Activated CD8-positive, alpha-beta T cell treated with anti-CD3 and anti-CD28 coated beads, Interleukin-2, amount 10 ng/mL, durations not matched to agents 7 days and 5 days (primary cell): Measurements from ENCODE around the gene PPFIBP2. TPM values are rescaled to one million over a fixed set of nuclear protein-coding genes. Genes with fewer than 3 reads are reported as not detected.

Source experiments
- ATAC-seq: fragments of 150-1000 bp; cut with Tn5 transposase; one replicate; pipeline ENCODE4 v1.10.0; 2021; ENCODE audit warnings: moderate library complexity
- CTCF ChIA-PET: fragments of 350-600 bp; sonication (Branson Sonifier 250); formaldehyde crosslinking; loops from one replicate; lab custom pipeline; 2021; ENCODE audit warnings: antibody characterized with exemption; lab: Charles Lee
- POLR2A ChIA-PET: fragments of 350-600 bp; sonication (Branson Sonifier 250); formaldehyde crosslinking; loops from one replicate; lab custom pipeline; 2021; ENCODE audit warnings: antibody characterized with exemption; lab: Charles Lee
- DNase-seq: peaks from one replicate; pipeline ENCODE4 v3.0.0-alpha.2; 2020
- H3K27ac Mint-ChIP-seq: one replicate; pipeline ENCODE4 v1.8.0; 2021; ENCODE audit warnings: mild to moderate bottlenecking, mixed read lengths
- H3K27me3 Mint-ChIP-seq: one replicate; pipeline ENCODE4 v1.8.0; 2021; ENCODE audit warnings: low read depth, mixed read lengths
- H3K36me3 Mint-ChIP-seq: one replicate; pipeline ENCODE4 v1.8.0; 2021; ENCODE audit warnings: low read depth, mixed read lengths
- H3K4me1 Mint-ChIP-seq: one replicate; pipeline ENCODE4 v1.8.0; 2021; ENCODE audit warnings: low read depth, mixed read lengths
- H3K4me3 Mint-ChIP-seq: one replicate; pipeline ENCODE4 v1.8.0; 2021; ENCODE audit warnings: mild to moderate bottlenecking, mixed read lengths
- H3K9me3 Mint-ChIP-seq: one replicate; pipeline ENCODE4 v1.8.0; 2022; ENCODE audit warnings: mixed read lengths; ENCODE audit not compliant: insufficient read depth
- total RNA-seq, 2 experiments: library from RNA; stranded (reverse); gene quantifications; one replicate each; pipeline ENCODE4 v1.2.3, GENCODE V29; 2021

PPFIBP2 gene
- total RNA-seq, 2 experiments from 2014 or later = 11.2 to 12.1 TPM

DNA sequence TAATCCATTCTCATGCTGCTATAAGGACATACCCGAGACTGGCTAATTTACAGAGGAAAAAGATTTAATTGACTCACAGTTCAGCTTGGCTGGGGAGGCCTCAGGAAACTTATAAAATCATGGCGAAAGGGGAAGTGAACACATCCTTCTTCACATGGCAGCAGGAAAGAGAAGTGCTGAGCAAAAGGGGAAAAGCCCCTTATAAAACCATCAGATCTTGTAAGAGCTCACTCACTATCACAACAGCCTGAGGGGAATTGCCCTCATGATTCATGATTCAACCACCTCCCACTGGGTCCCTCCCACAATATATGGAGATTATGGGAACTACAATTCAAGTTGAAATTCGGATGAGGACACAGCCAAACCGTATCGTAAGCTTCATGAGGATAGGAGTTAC lies 163.3 kb downstream of the PPFIBP2 start:
- Mint-ChIP-seq H3K27me3 (peaks cover 50% of the 10 kb centered on the region), H3K4me1 (peaks cover 5% of the 10 kb centered on the region), H3K36me3 (no peaks in the 10 kb centered on the region), H3K9me3 (no peaks in the 10 kb centered on the region), H3K4me3 (no peak overlapping the region), H3K27ac (no peak overlapping the region)
- ChIA-PET POLR2A (interaction anchor here (0.7 kb wide), 1 partner anchor 19 kb away, joined by 3 read pairs; no protein-coding TSS in a partner anchor), CTCF (interaction anchor here (1.0 to 1.5 kb wide), 3 partner anchors 11 to 164 kb away, joined by 3 to 4 read pairs (median 3); partner anchors contain the start of gene PPFIBP2)
- ATAC-seq = no peak
- no peak for DNase-seq

DNA sequence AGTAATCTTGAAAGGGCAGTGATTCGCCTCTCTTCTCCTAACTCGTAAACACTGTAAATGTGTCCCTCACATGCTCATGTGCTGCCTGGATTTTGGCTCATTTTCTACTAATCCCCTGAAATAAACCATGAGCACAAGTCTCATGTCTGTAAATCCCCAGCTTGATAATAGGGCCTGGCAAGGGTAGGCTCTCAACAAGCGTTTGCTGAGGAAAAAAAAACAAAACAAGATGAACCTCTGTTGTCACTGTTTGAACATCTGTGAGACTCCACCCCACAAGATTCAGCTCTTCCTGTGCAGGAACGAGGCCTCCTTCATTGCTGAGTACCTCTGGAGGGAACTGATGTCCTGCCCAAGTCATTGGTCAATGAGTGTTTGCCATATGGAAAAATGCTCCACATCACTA lies 164.0 kb downstream of the PPFIBP2 start:
- Mint-ChIP-seq H3K27ac (no peak overlapping the region), H3K27me3 (peaks cover 47% of the 10 kb centered on the region), H3K36me3 (no peaks in the 10 kb centered on the region), H3K9me3 (no peaks in the 10 kb centered on the region), H3K4me3 (no peak overlapping the region), H3K4me1 (peaks cover 4% of the 10 kb centered on the region)
- CTCF ChIA-PET = interaction anchor here (1.0 to 1.4 kb wide), 2 partner anchors 10 to 12 kb away, joined by 3 to 5 read pairs; no protein-coding TSS in a partner anchor
- no peak for DNase-seq
- no peak for ATAC-seq
- POLR2A ChIA-PET = interaction anchor here (0.7 kb wide), 1 partner anchor 20 kb away, joined by 3 read pairs; no protein-coding TSS in a partner anchor

DNA sequence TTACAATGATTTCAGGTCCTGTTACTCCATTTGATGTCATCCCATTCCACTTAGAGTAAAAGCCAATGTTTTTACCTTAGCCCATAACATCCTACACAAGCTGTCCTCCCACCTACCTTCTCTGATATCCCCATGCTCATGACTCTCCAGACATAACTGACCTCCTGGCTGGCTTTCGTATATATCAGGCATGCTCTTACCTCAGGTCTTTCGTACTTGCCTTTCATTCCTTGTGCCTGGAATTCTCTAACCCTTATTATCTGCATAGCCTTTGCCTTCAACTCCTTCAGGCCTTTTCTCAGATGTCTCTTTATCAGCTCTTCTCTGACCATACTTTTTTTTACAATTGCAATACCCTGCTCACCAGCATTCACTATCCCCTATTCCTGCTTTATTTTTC lies 169.8 kb downstream of the PPFIBP2 start:
- Mint-ChIP-seq H3K36me3 (no peaks in the 10 kb centered on the region), H3K27me3 (peaks cover 21% of the 10 kb centered on the region), H3K9me3 (no peaks in the 10 kb centered on the region), H3K4me3 (no peak overlapping the region), H3K4me1 (no peaks in the 10 kb centered on the region), H3K27ac (no peak overlapping the region)
- POLR2A ChIA-PET = no interaction called here
- CTCF ChIA-PET = no interaction called here
- DNase-seq (no peak), ATAC-seq (no peak)

DNA sequence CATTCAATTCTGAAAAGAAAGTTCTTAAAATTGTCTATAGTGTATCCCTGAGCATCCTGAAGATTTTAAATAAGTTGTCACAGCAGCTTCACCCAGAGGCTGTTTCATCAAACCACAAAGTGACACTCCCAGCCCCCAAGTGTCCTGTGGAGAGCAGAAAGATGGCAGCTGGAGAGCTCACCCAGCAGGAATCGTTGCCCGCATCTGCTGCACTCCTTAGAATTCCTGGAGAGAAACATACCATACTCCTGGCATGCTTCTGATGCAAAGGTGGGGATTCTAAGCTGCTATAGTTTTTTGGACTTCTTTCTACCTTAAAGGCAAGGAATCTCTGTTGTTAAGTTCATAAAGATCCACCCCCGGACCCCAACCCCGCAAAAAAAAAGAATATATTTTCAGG lies 173.0 kb downstream of the PPFIBP2 start:
- ATAC-seq (no peak), DNase-seq (no peak)
- Mint-ChIP-seq H3K27ac (no peak overlapping the region), H3K27me3 (peaks cover 19% of the 10 kb centered on the region), H3K36me3 (no peaks in the 10 kb centered on the region), H3K4me3 (no peak overlapping the region), H3K9me3 (no peaks in the 10 kb centered on the region), H3K4me1 (no peaks in the 10 kb centered on the region)
- CTCF ChIA-PET = interaction anchor here (1.1 to 1.9 kb wide), 5 partner anchors 8 to 245 kb away, joined by 3 to 6 read pairs (median 5); partner anchors contain the start of gene PPFIBP2
- POLR2A ChIA-PET = interaction anchor here (0.6 kb wide), 1 partner anchor 106 kb away, joined by 3 read pairs; no protein-coding TSS in a partner anchor

DNA sequence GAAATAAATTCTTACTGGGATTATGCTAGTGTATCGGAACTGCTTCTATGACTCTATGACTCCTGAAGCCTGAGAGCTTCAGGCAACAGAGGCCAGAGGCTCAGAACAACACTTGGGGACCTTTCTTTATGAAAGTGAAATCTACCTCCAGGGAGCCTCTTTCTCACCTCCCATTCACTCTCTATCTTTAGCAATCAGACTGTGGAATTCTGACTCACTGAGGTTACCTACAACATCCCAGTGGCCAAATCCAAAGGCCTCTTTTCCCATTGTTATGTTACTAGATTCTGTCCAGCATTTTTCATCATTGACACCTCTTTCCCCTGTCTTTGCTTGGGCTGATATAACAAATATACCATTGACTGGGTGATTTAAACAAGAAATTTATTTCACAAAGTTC lies 173.6 kb downstream of the PPFIBP2 start:
- Mint-ChIP-seq H3K27ac (no peak overlapping the region), H3K36me3 (no peaks in the 10 kb centered on the region), H3K9me3 (no peaks in the 10 kb centered on the region), H3K4me1 (no peaks in the 10 kb centered on the region), H3K27me3 (peaks cover 23% of the 10 kb centered on the region), H3K4me3 (no peak overlapping the region)
- no peak for ATAC-seq
- ChIA-PET CTCF (interaction anchor here (1.1 to 1.9 kb wide), 5 partner anchors 9 to 334 kb away, joined by 3 to 5 read pairs (median 5); partner anchors contain the start of gene PPFIBP2), POLR2A (interaction anchor here (0.6 kb wide), 1 partner anchor 107 kb away, joined by 3 read pairs; no protein-coding TSS in a partner anchor)
- no peak for DNase-seq

DNA sequence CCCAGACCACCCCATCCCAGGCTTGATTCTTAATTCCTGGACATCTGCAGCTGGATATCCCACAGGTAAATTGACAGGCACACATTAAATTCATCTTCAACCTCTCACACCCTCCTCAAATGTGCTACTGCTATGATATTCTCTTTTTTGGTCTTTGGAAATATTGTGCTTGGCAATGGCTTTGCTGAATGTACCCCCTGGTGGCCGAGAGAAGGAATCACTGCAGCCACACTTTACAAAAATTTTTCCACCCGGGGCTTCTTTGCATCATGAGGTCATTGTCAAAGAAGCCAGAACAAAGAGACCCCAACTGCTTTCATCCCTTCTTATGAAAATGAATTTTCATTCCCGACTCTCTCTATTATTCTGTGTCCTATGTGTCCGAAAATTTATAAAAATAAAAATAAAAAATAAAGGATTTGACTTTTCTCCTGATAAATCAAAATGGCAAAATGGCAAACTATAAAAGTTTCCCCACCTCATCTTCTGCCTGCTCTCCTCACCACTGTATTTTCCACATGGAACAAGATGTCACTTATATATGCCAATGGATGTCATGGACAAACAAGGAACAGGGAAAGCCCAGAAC lies 174.5 kb downstream of the PPFIBP2 start:
- no peaks in the 10 kb centered on the region for H3K4me1 Mint-ChIP-seq
- ChIA-PET POLR2A (no interaction called here), CTCF (interaction anchor here (1.0 to 2.4 kb wide), 6 partner anchors 9 to 335 kb away, joined by 3 to 8 read pairs (median 4); no protein-coding TSS in a partner anchor)
- peaks cover 28% of the 10 kb centered on the region for H3K27me3 Mint-ChIP-seq
- ATAC-seq (no peak), DNase-seq (peak; percentile 27)
- no peak overlapping the region for H3K4me3 Mint-ChIP-seq
- no peaks in the 10 kb centered on the region for H3K9me3 Mint-ChIP-seq
- H3K36me3 Mint-ChIP-seq = no peaks in the 10 kb centered on the region
- no peak overlapping the region for H3K27ac Mint-ChIP-seq

DNA sequence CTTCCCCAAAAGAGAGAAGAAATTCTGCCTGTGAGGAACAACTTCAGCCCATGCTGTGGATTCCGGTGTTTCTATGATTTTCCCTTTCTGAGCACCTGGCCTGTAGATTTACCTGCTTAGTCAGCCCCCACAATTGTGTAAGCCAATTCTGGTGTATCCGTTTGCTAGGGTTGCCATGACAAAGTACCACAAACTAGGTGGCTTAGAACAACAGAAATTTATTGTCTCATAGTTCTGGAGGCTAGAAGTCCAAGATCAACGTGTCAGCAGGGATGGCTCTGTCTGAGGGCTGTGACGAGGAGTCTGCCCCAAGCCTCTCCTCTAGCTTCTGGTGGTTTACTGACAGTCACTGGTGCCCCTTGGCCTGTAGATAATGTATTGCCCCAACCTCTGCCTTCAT lies 175.4 kb downstream of the PPFIBP2 start:
- Mint-ChIP-seq H3K4me3 (no peak overlapping the region), H3K27ac (no peak overlapping the region), H3K36me3 (no peaks in the 10 kb centered on the region), H3K9me3 (no peaks in the 10 kb centered on the region), H3K27me3 (peaks cover 36% of the 10 kb centered on the region), H3K4me1 (no peaks in the 10 kb centered on the region)
- ATAC-seq (no peak), DNase-seq (no peak)
- ChIA-PET CTCF (interaction anchor here (1.0 to 2.4 kb wide), 4 partner anchors 9 to 336 kb away, joined by 3 to 8 read pairs (median 3); no protein-coding TSS in a partner anchor), POLR2A (no interaction called here)

DNA sequence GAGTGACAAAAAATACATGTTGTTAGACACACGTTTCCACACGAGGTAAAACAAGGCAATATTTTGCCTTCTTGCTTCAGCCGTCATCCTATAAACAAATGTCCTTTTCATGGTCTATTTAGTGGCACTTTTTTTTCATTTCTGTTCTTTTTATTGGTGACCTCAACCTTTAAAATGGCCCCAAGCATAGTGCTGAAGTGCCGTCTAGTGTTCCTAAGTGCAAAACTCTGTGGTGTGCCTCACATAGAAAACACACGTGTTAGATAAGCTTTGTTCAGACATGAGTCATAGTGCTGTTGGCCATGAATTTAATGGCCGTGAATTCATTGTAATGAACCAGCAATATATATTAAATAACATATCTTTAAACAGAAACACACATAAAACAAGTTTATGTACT lies 176.8 kb downstream of the PPFIBP2 start:
- no peak overlapping the region for H3K4me3 Mint-ChIP-seq
- no peak overlapping the region for H3K27ac Mint-ChIP-seq
- ChIA-PET CTCF (interaction anchor here (1.0 to 2.8 kb wide), 6 partner anchors 9 to 592 kb away, joined by 3 to 10 read pairs (median 6); no protein-coding TSS in a partner anchor), POLR2A (no interaction called here)
- no peak for DNase-seq
- ATAC-seq = no peak
- H3K36me3 Mint-ChIP-seq = no peaks in the 10 kb centered on the region
- no peaks in the 10 kb centered on the region for H3K9me3 Mint-ChIP-seq
- H3K27me3 Mint-ChIP-seq = peaks cover 34% of the 10 kb centered on the region
- no peaks in the 10 kb centered on the region for H3K4me1 Mint-ChIP-seq

DNA sequence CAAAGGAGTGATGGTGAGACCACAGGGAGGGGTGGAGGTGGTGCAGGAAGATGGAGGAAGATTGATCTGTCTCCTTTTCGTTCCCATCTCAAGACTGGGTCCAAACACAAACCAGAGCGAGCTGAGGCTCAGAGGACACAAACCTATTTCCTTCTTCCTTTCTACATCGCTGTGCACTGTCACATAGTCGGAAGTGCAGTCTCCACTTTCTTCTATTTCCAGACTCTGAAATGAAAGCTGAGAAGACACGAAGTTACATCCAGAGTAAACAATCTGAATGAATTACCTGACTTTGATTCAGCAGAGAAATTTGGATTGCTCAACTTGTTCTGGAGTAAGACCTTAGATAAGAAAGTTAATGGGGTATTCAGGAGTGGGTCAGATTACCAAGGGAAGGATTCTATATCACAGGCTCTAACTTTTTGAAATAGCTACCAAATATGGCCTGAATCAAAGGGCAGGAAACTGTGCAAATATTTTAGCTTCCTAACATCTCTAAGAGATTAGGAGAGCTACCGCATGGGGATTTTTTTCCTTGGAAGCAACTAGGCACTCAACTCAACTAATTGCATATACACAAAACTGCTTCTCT lies 178.1 kb downstream of the PPFIBP2 start:
- H3K9me3 Mint-ChIP-seq = no peaks in the 10 kb centered on the region
- no peaks in the 10 kb centered on the region for H3K36me3 Mint-ChIP-seq
- H3K4me3 Mint-ChIP-seq = no peak overlapping the region
- no peaks in the 10 kb centered on the region for H3K4me1 Mint-ChIP-seq
- peaks cover 32% of the 10 kb centered on the region for H3K27me3 Mint-ChIP-seq
- no peak for ATAC-seq
- DNase-seq = no peak
- H3K27ac Mint-ChIP-seq = no peak overlapping the region
- ChIA-PET CTCF (interaction anchor here (1.2 to 2.8 kb wide), 4 partner anchors 10 to 593 kb away, joined by 4 to 10 read pairs (median 6); no protein-coding TSS in a partner anchor), POLR2A (no interaction called here)

DNA sequence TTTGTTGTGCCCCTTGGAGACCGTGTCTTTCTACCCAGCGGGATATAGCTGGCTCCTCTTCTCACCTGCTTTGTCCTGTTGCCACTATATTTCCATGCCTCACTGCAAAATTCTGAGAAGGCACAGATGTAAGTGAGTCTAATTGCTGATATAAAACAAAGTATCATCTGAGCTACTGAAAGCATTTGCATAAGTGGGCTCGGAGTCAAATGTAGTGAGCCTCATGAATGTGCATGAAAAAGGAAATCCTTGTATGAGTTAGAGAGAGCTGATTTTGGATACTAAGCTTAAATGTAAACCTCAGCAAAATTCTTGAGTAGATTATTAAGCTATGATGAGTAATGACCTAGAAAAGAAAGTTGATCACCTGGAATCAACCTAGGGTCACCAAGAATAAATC lies 178.6 kb downstream of the PPFIBP2 start:
- ChIA-PET POLR2A (no interaction called here), CTCF (interaction anchor here (1.2 to 2.8 kb wide), 2 partner anchors 339 to 594 kb away, joined by 4 to 10 read pairs; no protein-coding TSS in a partner anchor)
- Mint-ChIP-seq H3K27ac (no peak overlapping the region), H3K36me3 (no peaks in the 10 kb centered on the region), H3K27me3 (peaks cover 32% of the 10 kb centered on the region), H3K9me3 (no peaks in the 10 kb centered on the region), H3K4me3 (no peak overlapping the region), H3K4me1 (no peaks in the 10 kb centered on the region)
- DNase-seq (no peak), ATAC-seq (no peak)

DNA sequence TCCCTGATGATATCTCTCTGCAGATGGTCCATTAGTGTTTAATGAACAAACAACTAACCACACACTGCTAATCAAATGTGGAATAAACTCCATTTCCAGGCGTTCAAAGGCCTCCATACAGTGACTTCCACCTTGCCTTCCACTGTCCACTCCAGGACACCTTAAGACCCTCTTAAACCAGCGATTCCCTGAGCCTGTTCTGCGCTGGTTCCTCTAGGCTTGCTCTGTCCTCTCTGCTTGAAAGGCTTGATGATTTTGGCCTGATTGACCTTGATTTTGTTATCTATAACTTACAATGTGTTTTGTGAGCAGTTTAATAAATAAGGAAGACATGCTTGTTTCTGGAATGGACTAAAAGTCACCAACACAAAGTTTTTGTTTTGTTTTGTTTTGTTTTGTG lies 180.4 kb downstream of the PPFIBP2 start:
- DNase-seq = no peak
- H3K4me1 Mint-ChIP-seq = no peaks in the 10 kb centered on the region
- H3K27ac Mint-ChIP-seq = no peak overlapping the region
- H3K9me3 Mint-ChIP-seq = no peaks in the 10 kb centered on the region
- ATAC-seq = no peak
- CTCF ChIA-PET = interaction anchor here (1.1 to 2.1 kb wide), 8 partner anchors 8 to 596 kb away, joined by 4 to 8 read pairs (median 6); partner anchors contain the start of genes EIF3F and OVCH2
- POLR2A ChIA-PET = no interaction called here
- H3K4me3 Mint-ChIP-seq = no peak overlapping the region
- H3K27me3 Mint-ChIP-seq = peaks cover 26% of the 10 kb centered on the region
- no peaks in the 10 kb centered on the region for H3K36me3 Mint-ChIP-seq
